Choroid plexus epithelial cell (primary cell): ENCODE data around the gene RAD51B.

Experiments used
- DNase-seq: peaks from one replicate; pipeline ENCODE4 v3.0.0-alpha.2; 2010; ENCODE audit warnings: low read depth
- H3K4me3 ChIP-seq: 2 replicates; pipeline ENCODE4 v1.5.1; 2011; ENCODE audit warnings: low read depth, mild to moderate bottlenecking, control low read depth, low read length, moderate library complexity
- CTCF ChIP-seq: conservative IDR thresholded peaks from 2 replicates; pipeline ENCODE4 v1.5.1; 2011; ENCODE audit warnings: low read depth, mild to moderate bottlenecking, control low read depth, inconsistent platforms, low read length, moderate library complexity

Gene RAD51B

GRCh38 chr14:68723808-68724268 is 904.3 kb downstream of the RAD51B start:
- DNase-seq = no peak
- no peak overlapping the region for H3K4me3 ChIP-seq
- TF ChIP-seq CTCF = no peak

GRCh38 chr14:68724914-68725313 is 905.3 kb downstream of the RAD51B start:
- H3K4me3 ChIP-seq = no peak overlapping the region
- TF ChIP-seq CTCF = no peak
- no peak for DNase-seq

DNA sequence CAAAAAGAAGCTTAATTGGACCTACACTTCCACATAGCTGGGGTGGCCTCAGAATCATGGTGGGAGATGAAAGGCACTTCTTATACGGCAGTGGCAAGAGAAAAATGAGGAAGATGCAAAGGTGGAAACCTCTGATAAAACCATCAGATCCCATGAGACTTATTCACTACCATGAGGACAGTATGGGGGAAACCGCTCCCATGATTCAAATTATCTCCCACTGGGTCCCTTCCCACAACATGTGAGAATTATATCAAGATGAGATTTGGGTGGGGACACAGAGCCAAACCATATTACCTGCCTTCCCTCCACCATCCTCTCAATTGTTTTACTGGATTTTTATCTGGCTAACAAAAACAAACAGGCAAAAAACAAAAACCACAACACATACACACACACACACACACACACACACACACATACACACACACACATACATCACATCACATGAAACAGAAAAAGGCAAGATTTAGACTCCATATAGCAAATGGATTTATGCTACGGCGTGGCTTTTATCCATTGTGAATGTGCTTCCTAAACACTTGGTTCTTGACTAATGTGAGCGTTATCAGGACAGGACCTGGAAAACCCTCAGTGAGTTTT is 906.6 kb downstream of the RAD51B start:
- H3K4me3 ChIP-seq = no peak overlapping the region
- no peak for DNase-seq
- no peak for TF ChIP-seq CTCF

- no peak overlapping the region for H3K4me3 ChIP-seq
- DNase-seq = no peak
- no peak for TF ChIP-seq CTCF
These were observed 907.9 kb downstream of the RAD51B start for GRCh38 chr14:68727315-68728047.

GRCh38 chr14:68728342-68729106 is 908.9 kb downstream of the RAD51B start:
- no peak for TF ChIP-seq CTCF
- DNase-seq = no peak
- H3K4me3 ChIP-seq = no peak overlapping the region

GRCh38 chr14:68729556-68729955 is 910.0 kb downstream of the RAD51B start:
- no peak for TF ChIP-seq CTCF

More at GRCh38 chr14:68729556-68729955, 910.0 kb downstream of the RAD51B start:
- no peak for DNase-seq
- no peak overlapping the region for H3K4me3 ChIP-seq
